ENCODE results near the gene IDUA. TPM values are rescaled to one million over a fixed set of nuclear protein-coding genes. Genes with fewer than 3 reads are reported as not detected.
A peak's percentile ranks its signal among the peaks of the same experiment; 100 is the strongest.

IDUA gene
- total RNA-seq, 2 experiments from 2014 or later = 18.8 to 19.0 TPM

- Mint-ChIP-seq H3K36me3 (ENCODE audit: low read depth) (no peaks in the 10 kb centered on the region), H3K27me3 (no peaks in the 10 kb centered on the region), H3K4me1 (peaks cover 3% of the 10 kb centered on the region), H3K9me3 (no peaks in the 10 kb centered on the region), H3K4me3 (no peak overlapping the region), H3K27ac (no peak overlapping the region)
- POLR2A ChIA-PET = no interaction called here
- no peak for DNase-seq
- CTCF ChIA-PET = no interaction called here
Measured at GRCh38 chr4:1019320-1019719, 32.5 kb downstream of the IDUA start.

- H3K4me3 Mint-ChIP-seq = no peak overlapping the region
- H3K27ac Mint-ChIP-seq = no peak overlapping the region
- ChIA-PET CTCF (no interaction called here), POLR2A (no interaction called here)
- no peak for DNase-seq
- H3K4me1 Mint-ChIP-seq = peaks cover 3% of the 10 kb centered on the region
- H3K36me3 Mint-ChIP-seq (ENCODE audit: low read depth) = no peaks in the 10 kb centered on the region
- H3K27me3 Mint-ChIP-seq = no peaks in the 10 kb centered on the region
- H3K9me3 Mint-ChIP-seq = no peaks in the 10 kb centered on the region
Measured at GRCh38 chr4:1019729-1020470, 33.1 kb downstream of the IDUA start.

- no peak for DNase-seq
- CTCF ChIA-PET = no interaction called here
- Mint-ChIP-seq H3K4me1 (peaks cover 10% of the 10 kb centered on the region), H3K9me3 (no peaks in the 10 kb centered on the region), H3K36me3 (ENCODE audit: low read depth) (no peaks in the 10 kb centered on the region), H3K27me3 (no peaks in the 10 kb centered on the region), H3K27ac (no peak overlapping the region), H3K4me3 (no peak overlapping the region)
- POLR2A ChIA-PET = no interaction called here
Measured at GRCh38 chr4:1021386-1022050, 34.7 kb downstream of the IDUA start.

GRCh38 chr4:1022051-1022738 lies 35.4 kb downstream of the IDUA start:
- Mint-ChIP-seq H3K27ac (no peak overlapping the region), H3K9me3 (no peaks in the 10 kb centered on the region), H3K4me1 (peaks cover 10% of the 10 kb centered on the region), H3K36me3 (ENCODE audit: low read depth) (no peaks in the 10 kb centered on the region), H3K4me3 (no peak overlapping the region), H3K27me3 (no peaks in the 10 kb centered on the region)
- CTCF ChIA-PET = no interaction called here
- POLR2A ChIA-PET = no interaction called here
- no peak for DNase-seq

- POLR2A ChIA-PET = no interaction called here
- H3K27ac Mint-ChIP-seq = no peak overlapping the region
- H3K27me3 Mint-ChIP-seq = no peaks in the 10 kb centered on the region
- no peaks in the 10 kb centered on the region for H3K36me3 Mint-ChIP-seq (ENCODE audit: low read depth)
- CTCF ChIA-PET = no interaction called here
- DNase-seq = no peak
- peaks cover 10% of the 10 kb centered on the region for H3K4me1 Mint-ChIP-seq
- H3K4me3 Mint-ChIP-seq = no peak overlapping the region
- no peaks in the 10 kb centered on the region for H3K9me3 Mint-ChIP-seq
Measured at GRCh38 chr4:1022739-1023066, 35.9 kb downstream of the IDUA start.

- Mint-ChIP-seq H3K4me3 (no peak overlapping the region), H3K4me1 (peaks cover 10% of the 10 kb centered on the region), H3K27me3 (no peaks in the 10 kb centered on the region), H3K36me3 (ENCODE audit: low read depth) (no peaks in the 10 kb centered on the region), H3K27ac (no peak overlapping the region), H3K9me3 (no peaks in the 10 kb centered on the region)
- ChIA-PET CTCF (no interaction called here), POLR2A (no interaction called here)
- no peak for DNase-seq
Measured at GRCh38 chr4:1023075-1023640, 36.3 kb downstream of the IDUA start.

GRCh38 chr4:1023895-1024740 lies 37.3 kb downstream of the IDUA start:
- no peak for DNase-seq
- H3K27ac Mint-ChIP-seq = no peak overlapping the region
- peaks cover 10% of the 10 kb centered on the region for H3K4me1 Mint-ChIP-seq
- ChIA-PET POLR2A (no interaction called here), CTCF (no interaction called here)
- no peaks in the 10 kb centered on the region for H3K9me3 Mint-ChIP-seq
- H3K4me3 Mint-ChIP-seq = no peak overlapping the region
- H3K27me3 Mint-ChIP-seq = no peaks in the 10 kb centered on the region
- no peaks in the 10 kb centered on the region for H3K36me3 Mint-ChIP-seq (ENCODE audit: low read depth)

GRCh38 chr4:1024882-1025545 lies 38.2 kb downstream of the IDUA start:
- H3K27me3 Mint-ChIP-seq = no peaks in the 10 kb centered on the region
- peaks cover 9% of the 10 kb centered on the region for H3K4me1 Mint-ChIP-seq
- no peak overlapping the region for H3K27ac Mint-ChIP-seq
- DNase-seq = no peak
- ChIA-PET CTCF (no interaction called here), POLR2A (no interaction called here)
- no peaks in the 10 kb centered on the region for H3K36me3 Mint-ChIP-seq (ENCODE audit: low read depth)
- no peak overlapping the region for H3K4me3 Mint-ChIP-seq
- no peaks in the 10 kb centered on the region for H3K9me3 Mint-ChIP-seq

- Mint-ChIP-seq H3K4me3 (no peak overlapping the region), H3K27me3 (no peaks in the 10 kb centered on the region), H3K27ac (no peak overlapping the region), H3K4me1 (peaks cover 7% of the 10 kb centered on the region), H3K36me3 (ENCODE audit: low read depth) (no peaks in the 10 kb centered on the region), H3K9me3 (no peaks in the 10 kb centered on the region)
- DNase-seq = peak; percentile 47
- POLR2A ChIA-PET = no interaction called here
- CTCF ChIA-PET = no interaction called here
Measured at GRCh38 chr4:1026115-1026514, 39.3 kb downstream of the IDUA start.

GRCh38 chr4:1027219-1027914 lies 40.5 kb downstream of the IDUA start:
- no peaks in the 10 kb centered on the region for H3K36me3 Mint-ChIP-seq (ENCODE audit: low read depth)
- H3K4me3 Mint-ChIP-seq = no peak overlapping the region
- no peak overlapping the region for H3K27ac Mint-ChIP-seq
- no peak for DNase-seq
- H3K4me1 Mint-ChIP-seq = peaks cover 7% of the 10 kb centered on the region
- H3K27me3 Mint-ChIP-seq = no peaks in the 10 kb centered on the region
- CTCF ChIA-PET = no interaction called here
- H3K9me3 Mint-ChIP-seq = no peaks in the 10 kb centered on the region
- POLR2A ChIA-PET = no interaction called here

- H3K36me3 Mint-ChIP-seq (ENCODE audit: low read depth) = no peaks in the 10 kb centered on the region
- H3K27ac Mint-ChIP-seq = no peak overlapping the region
- no peak overlapping the region for H3K4me3 Mint-ChIP-seq
- H3K27me3 Mint-ChIP-seq = no peaks in the 10 kb centered on the region
- POLR2A ChIA-PET = no interaction called here
- peaks cover 7% of the 10 kb centered on the region for H3K4me1 Mint-ChIP-seq
- DNase-seq = no peak
- CTCF ChIA-PET = no interaction called here
- no peaks in the 10 kb centered on the region for H3K9me3 Mint-ChIP-seq
Measured at GRCh38 chr4:1027915-1028238, 41.0 kb downstream of the IDUA start.

GRCh38 chr4:1028574-1029220 lies 41.9 kb downstream of the IDUA start:
- no peak for DNase-seq
- Mint-ChIP-seq H3K36me3 (ENCODE audit: low read depth) (no peaks in the 10 kb centered on the region), H3K27ac (no peak overlapping the region), H3K9me3 (no peaks in the 10 kb centered on the region), H3K4me3 (no peak overlapping the region), H3K27me3 (no peaks in the 10 kb centered on the region), H3K4me1 (peaks cover 7% of the 10 kb centered on the region)
- CTCF ChIA-PET = no interaction called here
- POLR2A ChIA-PET = no interaction called here
